ENCODE data around the gene FLNB. TPM values are rescaled to one million over a fixed set of nuclear protein-coding genes. Genes with fewer than 3 reads are reported as not detected.

The FLNB gene
- total and polyA plus RNA-seq, 2 donors = 90.5 to 111 TPM

- Histone ChIP-seq H3K27ac (ENCODE audit: low read depth in 1 of 2, low read length in 1 of 2) (peak overlapping the region; percentile 70 to 77), H3K27me3 (ENCODE audit: control insufficient read depth in 2 of 2, insufficient read depth in 1 of 2, low read length in 1 of 2) (no peaks in the 10 kb centered on the region), H3K36me3 (ENCODE audit: control insufficient read depth in 2 of 2, insufficient read depth in 2 of 2, low read length in 1 of 2) (peaks cover 81% of the 10 kb centered on the region in 2 donors), H3K4me1 (ENCODE audit: control insufficient read depth in 2 of 2, insufficient read depth in 2 of 2, low read length in 2 of 2) (peaks cover 12 to 27% of the 10 kb centered on the region in 2 donors), H3K9me3 (ENCODE audit: control insufficient read depth in 2 of 2, insufficient read depth in 1 of 2, low read length in 1 of 2) (no peaks in the 10 kb centered on the region), H3K4me3 (ENCODE audit: low read length in 2 of 2) (no peak overlapping the region)
- DNase-seq (ENCODE audit: low read depth in 6 of 9, low spot score in 9 of 9) = peak in 1 of 9 donors; percentile 39
- WGBS = 92% methylated on average over 11 of the region's 11 CpGs
Measured at GRCh38 chr3:58111513-58112184, 103.4 kb downstream of the FLNB start.

- Histone ChIP-seq H3K4me3 (ENCODE audit: low read length in 2 of 2) (no peak overlapping the region), H3K9me3 (ENCODE audit: control insufficient read depth in 2 of 2, insufficient read depth in 1 of 2, low read length in 1 of 2) (no peaks in the 10 kb centered on the region), H3K36me3 (ENCODE audit: control insufficient read depth in 2 of 2, insufficient read depth in 2 of 2, low read length in 1 of 2) (peaks cover 81% of the 10 kb centered on the region in 2 donors), H3K27me3 (ENCODE audit: control insufficient read depth in 2 of 2, insufficient read depth in 1 of 2, low read length in 1 of 2) (no peaks in the 10 kb centered on the region), H3K4me1 (ENCODE audit: control insufficient read depth in 2 of 2, insufficient read depth in 2 of 2, low read length in 2 of 2) (peaks cover 15 to 32% of the 10 kb centered on the region in 2 donors), H3K27ac (ENCODE audit: low read depth in 1 of 2, low read length in 1 of 2) (peak overlapping the region in 1 of 2 donors; percentile 52)
- no peak for DNase-seq (ENCODE audit: low read depth in 6 of 9, low spot score in 9 of 9)
- 94% methylated on average over 6 of the region's 6 CpGs for WGBS
Measured at GRCh38 chr3:58112185-58112535, 103.9 kb downstream of the FLNB start.

GRCh38 chr3:58115175-58115574 is 107.0 kb downstream of the FLNB start:
- Histone ChIP-seq H3K4me3 (ENCODE audit: low read length in 2 of 2) (no peak overlapping the region), H3K9me3 (ENCODE audit: control insufficient read depth in 2 of 2, insufficient read depth in 1 of 2, low read length in 1 of 2) (no peaks in the 10 kb centered on the region), H3K36me3 (ENCODE audit: control insufficient read depth in 2 of 2, insufficient read depth in 2 of 2, low read length in 1 of 2) (peaks cover 79 to 81% of the 10 kb centered on the region in 2 donors), H3K27me3 (ENCODE audit: control insufficient read depth in 2 of 2, insufficient read depth in 1 of 2, low read length in 1 of 2) (no peaks in the 10 kb centered on the region), H3K4me1 (ENCODE audit: control insufficient read depth in 2 of 2, insufficient read depth in 2 of 2, low read length in 2 of 2) (peaks cover 15 to 45% of the 10 kb centered on the region in 2 donors), H3K27ac (ENCODE audit: low read depth in 1 of 2, low read length in 1 of 2) (peak overlapping the region in 1 of 2 donors; percentile 53)
- WGBS = 98% methylated on average over 6 of the region's 6 CpGs
- DNase-seq (ENCODE audit: low read depth in 6 of 9, low spot score in 9 of 9) = no peak

- Histone ChIP-seq H3K36me3 (ENCODE audit: control insufficient read depth in 2 of 2, insufficient read depth in 2 of 2, low read length in 1 of 2) (peaks cover 81 to 88% of the 10 kb centered on the region in 2 donors), H3K4me3 (ENCODE audit: low read length in 2 of 2) (no peak overlapping the region), H3K27ac (ENCODE audit: low read depth in 1 of 2, low read length in 1 of 2) (peak overlapping the region in 1 of 2 donors; percentile 53), H3K27me3 (ENCODE audit: control insufficient read depth in 2 of 2, insufficient read depth in 1 of 2, low read length in 1 of 2) (no peaks in the 10 kb centered on the region), H3K9me3 (ENCODE audit: control insufficient read depth in 2 of 2, insufficient read depth in 1 of 2, low read length in 1 of 2) (peaks cover 0 to 3% of the 10 kb centered on the region in 2 donors), H3K4me1 (ENCODE audit: control insufficient read depth in 2 of 2, insufficient read depth in 2 of 2, low read length in 2 of 2) (peaks cover 15 to 47% of the 10 kb centered on the region in 2 donors)
- 69% methylated on average over 12 of the region's 12 CpGs for WGBS
- peak in 7 of 9 donors; percentile 18 to 72 (median 37) for DNase-seq (ENCODE audit: low read depth in 6 of 9, low spot score in 9 of 9)
Measured at GRCh38 chr3:58116161-58116955, 108.1 kb downstream of the FLNB start.

- no peak for DNase-seq (ENCODE audit: low read depth in 6 of 9, low spot score in 9 of 9)
- Histone ChIP-seq H3K9me3 (ENCODE audit: control insufficient read depth in 2 of 2, insufficient read depth in 1 of 2, low read length in 1 of 2) (peaks cover 0 to 3% of the 10 kb centered on the region in 2 donors), H3K4me3 (ENCODE audit: low read length in 2 of 2) (no peak overlapping the region), H3K36me3 (ENCODE audit: control insufficient read depth in 2 of 2, insufficient read depth in 2 of 2, low read length in 1 of 2) (peaks cover 79 to 86% of the 10 kb centered on the region in 2 donors), H3K4me1 (ENCODE audit: control insufficient read depth in 2 of 2, insufficient read depth in 2 of 2, low read length in 2 of 2) (peaks cover 15 to 40% of the 10 kb centered on the region in 2 donors), H3K27ac (ENCODE audit: low read depth in 1 of 2, low read length in 1 of 2) (peak overlapping the region in 1 of 2 donors; percentile 53), H3K27me3 (ENCODE audit: control insufficient read depth in 2 of 2, insufficient read depth in 1 of 2, low read length in 1 of 2) (no peaks in the 10 kb centered on the region)
- 97% methylated on average over 4 of the region's 4 CpGs for WGBS
Measured at GRCh38 chr3:58116985-58117384, 108.8 kb downstream of the FLNB start.

- Histone ChIP-seq H3K9me3 (ENCODE audit: control insufficient read depth in 2 of 2, insufficient read depth in 1 of 2, low read length in 1 of 2) (peaks cover 0 to 3% of the 10 kb centered on the region in 2 donors), H3K27me3 (ENCODE audit: control insufficient read depth in 2 of 2, insufficient read depth in 1 of 2, low read length in 1 of 2) (no peaks in the 10 kb centered on the region), H3K4me3 (ENCODE audit: low read length in 2 of 2) (no peak overlapping the region), H3K27ac (ENCODE audit: low read depth in 1 of 2, low read length in 1 of 2) (peak overlapping the region in 1 of 2 donors; percentile 65), H3K36me3 (ENCODE audit: control insufficient read depth in 2 of 2, insufficient read depth in 2 of 2, low read length in 1 of 2) (peaks cover 76 to 82% of the 10 kb centered on the region in 2 donors), H3K4me1 (ENCODE audit: control insufficient read depth in 2 of 2, insufficient read depth in 2 of 2, low read length in 2 of 2) (peaks cover 15 to 36% of the 10 kb centered on the region in 2 donors)
- no peak for DNase-seq (ENCODE audit: low read depth in 6 of 9, low spot score in 9 of 9)
- WGBS = 93% methylated on average over 14 of the region's 14 CpGs
Measured at GRCh38 chr3:58117561-58118181, 109.4 kb downstream of the FLNB start.

GRCh38 chr3:58119186-58119585 is 111.0 kb downstream of the FLNB start:
- Histone ChIP-seq H3K27ac (ENCODE audit: low read depth in 1 of 2, low read length in 1 of 2) (no peak overlapping the region), H3K27me3 (ENCODE audit: control insufficient read depth in 2 of 2, insufficient read depth in 1 of 2, low read length in 1 of 2) (no peaks in the 10 kb centered on the region), H3K36me3 (ENCODE audit: control insufficient read depth in 2 of 2, insufficient read depth in 2 of 2, low read length in 1 of 2) (peaks cover 82 to 83% of the 10 kb centered on the region in 2 donors), H3K9me3 (ENCODE audit: control insufficient read depth in 2 of 2, insufficient read depth in 1 of 2, low read length in 1 of 2) (peaks cover 0 to 3% of the 10 kb centered on the region in 2 donors), H3K4me3 (ENCODE audit: low read length in 2 of 2) (no peak overlapping the region), H3K4me1 (ENCODE audit: control insufficient read depth in 2 of 2, insufficient read depth in 2 of 2, low read length in 2 of 2) (peaks cover 15 to 36% of the 10 kb centered on the region in 2 donors)
- WGBS = 98% methylated on average over 6 of the region's 6 CpGs
- DNase-seq (ENCODE audit: low read depth in 6 of 9, low spot score in 9 of 9) = no peak

GRCh38 chr3:58120075-58120812 is 112.0 kb downstream of the FLNB start:
- Histone ChIP-seq H3K4me3 (ENCODE audit: low read length in 2 of 2) (no peak overlapping the region), H3K36me3 (ENCODE audit: control insufficient read depth in 2 of 2, insufficient read depth in 2 of 2, low read length in 1 of 2) (peaks cover 87 to 89% of the 10 kb centered on the region in 2 donors), H3K9me3 (ENCODE audit: control insufficient read depth in 2 of 2, insufficient read depth in 1 of 2, low read length in 1 of 2) (peaks cover 0 to 3% of the 10 kb centered on the region in 2 donors), H3K4me1 (ENCODE audit: control insufficient read depth in 2 of 2, insufficient read depth in 2 of 2, low read length in 2 of 2) (peaks cover 14 to 34% of the 10 kb centered on the region in 2 donors), H3K27me3 (ENCODE audit: control insufficient read depth in 2 of 2, insufficient read depth in 1 of 2, low read length in 1 of 2) (no peaks in the 10 kb centered on the region), H3K27ac (ENCODE audit: low read depth in 1 of 2, low read length in 1 of 2) (no peak overlapping the region)
- DNase-seq (ENCODE audit: low read depth in 6 of 9, low spot score in 9 of 9) = no peak
- WGBS = 69% methylated on average over 10 of the region's 10 CpGs
